A673 (cell line): Measurements from ENCODE around the gene VAMP2. TPM values are rescaled to one million over a fixed set of nuclear protein-coding genes. Genes with fewer than 3 reads are reported as not detected.

Experiments
- BruUV-seq: library from RNA; stranded (reverse); fragments of 400-500 nt; replicated peaks from 2 replicates; lab custom pipeline; 2021; lab: Mats Ljungman, UMichigan
- CTCF ChIA-PET: fragments of 300-600 bp; sonication (Branson Sonifier 250); formaldehyde crosslinking; loops from one replicate; lab custom pipeline; 2022; ENCODE audit warnings: antibody characterized with exemption; lab: Charles Lee
- POLR2A ChIA-PET: fragments of 300-600 bp; sonication (Branson Sonifier 250); formaldehyde crosslinking; loops from one replicate; lab custom pipeline; 2022; ENCODE audit warnings: antibody characterized with exemption; ENCODE audit not compliant: low non-redundant PET; lab: Charles Lee
- DNase-seq: peaks from one replicate; pipeline ENCODE4 v3.0.0-alpha.2; 2015; ENCODE audit warnings: low spot score
- H3K27ac ChIP-seq: fragments of 200-600 bp; sonication (generic); 2 replicates; pipeline ENCODE4 v1.5.1; 2016; ENCODE audit warnings: mixed run types, low read depth, mild to moderate bottlenecking, mixed read lengths, antibody characterized with exemption, low read length; ENCODE audit not compliant: poor library complexity, severe bottlenecking
- H3K27me3 ChIP-seq: fragments of 200-600 bp; sonication (generic); replicated peaks from 2 replicates; pipeline ENCODE4 v1.6.1; 2017; ENCODE audit warnings: mixed run types, low read depth, mild to moderate bottlenecking, mixed read lengths, antibody characterized with exemption, low read length; ENCODE audit not compliant: insufficient read depth, poor library complexity
- H3K36me3 ChIP-seq: fragments of 200-600 bp; sonication (generic); 2 replicates; pipeline ENCODE4 v1.6.1; 2016; ENCODE audit warnings: mixed run types, mild to moderate bottlenecking, mixed read lengths, antibody characterized with exemption, low read length; ENCODE audit not compliant: insufficient read depth, poor library complexity, severe bottlenecking
- H3K4me1 ChIP-seq: fragments of 200-600 bp; sonication (generic); 2 replicates; pipeline ENCODE4 v1.6.1; 2017; ENCODE audit warnings: mixed run types, mild to moderate bottlenecking, mixed read lengths, antibody characterized with exemption, low read length; ENCODE audit not compliant: insufficient read depth, poor library complexity, severe bottlenecking
- H3K4me3 ChIP-seq: fragments of 200-600 bp; sonication (generic); 2 replicates; pipeline ENCODE4 v1.5.1; 2016; ENCODE audit warnings: low read depth, mixed run types, mild to moderate bottlenecking, mixed read lengths, low read length; ENCODE audit not compliant: poor library complexity, severe bottlenecking
- H3K9me3 ChIP-seq: fragments of 200-600 bp; sonication (generic); 2 replicates; pipeline ENCODE4 v1.6.1; 2016; ENCODE audit warnings: mixed run types, low read depth, mild to moderate bottlenecking, mixed read lengths, antibody characterized with exemption, low read length; ENCODE audit not compliant: poor library complexity, severe bottlenecking
- CTCF ChIP-seq: fragments of 300-800, 200-600 bp; sonication (generic); conservative IDR thresholded peaks from 2 replicates; pipeline ENCODE4 v1.5.1; 2017; ENCODE audit warnings: low read depth, mild to moderate bottlenecking, antibody characterized with exemption, low read length, moderate library complexity, mixed read lengths
- EZH2 ChIP-seq: fragments of 200-600 bp; sonication (generic); IDR thresholded peaks from 2 replicates; pipeline ENCODE4 v1.6.1; 2017; ENCODE audit warnings: borderline replicate concordance, low read depth, mild to moderate bottlenecking, mixed read lengths, antibody characterized with exemption, low read length; ENCODE audit not compliant: poor library complexity, severe bottlenecking
- intact Hi-C: fragments of 100-400 bp; cut with micrococcal nuclease; formaldehyde crosslinking; loops from one replicate; pipeline ENCODE4 v1.10.0; 2022; ENCODE audit not compliant: unreplicated experiment
- total RNA-seq: library from RNA; stranded (reverse); gene quantifications from 2 replicates; pipeline ENCODE4 v1.2.3, GENCODE V29; 2021

Gene VAMP2
- total RNA-seq, 1 experiment from 2014 or later: 41.3 TPM

- H3K27me3 ChIP-seq: no peaks in the 10 kb centered on the region
- no TSS peak for BruUV-seq
- no peaks in the 10 kb centered on the region for H3K9me3 ChIP-seq
- ChIA-PET POLR2A (no interaction called here), CTCF (no interaction called here)
- H3K4me1 ChIP-seq: peaks cover 6% of the 10 kb centered on the region
- no peaks in the 10 kb centered on the region for H3K36me3 ChIP-seq
- TF ChIP-seq EZH2 (no peak), CTCF (no peak)
- intact Hi-C loops: loop anchor here (5.0 kb wide), 1 partner anchor 256 kb away; the partner anchor contains the start of gene KRABD2
- peak overlapping the region; percentile 68 for H3K4me3 ChIP-seq
- no peak for DNase-seq
- H3K27ac ChIP-seq: no peak overlapping the region
Observed at GRCh38 chr17:8121407-8121680, 41.4 kb downstream of the VAMP2 start.

- Histone ChIP-seq H3K9me3 (no peaks in the 10 kb centered on the region), H3K4me3 (peak overlapping the region; percentile 68), H3K36me3 (no peaks in the 10 kb centered on the region), H3K27ac (peak overlapping the region; percentile 56), H3K4me1 (peaks cover 6% of the 10 kb centered on the region), H3K27me3 (no peaks in the 10 kb centered on the region)
- TF ChIP-seq CTCF (peak; percentile 42), EZH2 (no peak)
- CTCF ChIA-PET: interaction anchor here (0.6 kb wide), 2 partner anchors 13 to 216 kb away, joined by 3 read pairs; no protein-coding TSS in a partner anchor
- intact Hi-C loops: loop anchor here (1.0 to 5.0 kb wide), 3 partner anchors 19 to 257 kb away; partner anchors contain the start of gene KRABD2
- peak; percentile 91 for DNase-seq
- BruUV-seq: no TSS peak
- POLR2A ChIA-PET: interaction anchor here (0.7 to 1.9 kb wide), 2 partner anchors 52 to 55 kb away, joined by 3 to 12 read pairs; no protein-coding TSS in a partner anchor
Observed at GRCh38 chr17:8120520-8121406, 42.0 kb downstream of the VAMP2 start.

GRCh38 chr17:8119581-8120519 lies 42.9 kb downstream of the VAMP2 start:
- TF ChIP-seq CTCF (no peak), EZH2 (no peak)
- Histone ChIP-seq H3K4me3 (peak overlapping the region; percentile 68), H3K36me3 (no peaks in the 10 kb centered on the region), H3K27me3 (no peaks in the 10 kb centered on the region), H3K9me3 (no peaks in the 10 kb centered on the region), H3K4me1 (peaks cover 2% of the 10 kb centered on the region), H3K27ac (peak overlapping the region; percentile 56)
- CTCF ChIA-PET: interaction anchor here (0.6 to 2.7 kb wide), 9 partner anchors 14 to 217 kb away, joined by 3 to 17 read pairs (median 3); no protein-coding TSS in a partner anchor
- DNase-seq: peak; percentile 96
- intact Hi-C loops: loop anchor here (1.0 to 5.0 kb wide), 7 partner anchors 19 to 257 kb away; partner anchors contain the start of genes CNTROB, KRABD2 and TRAPPC1
- POLR2A ChIA-PET: interaction anchor here (0.7 to 1.9 kb wide), 3 partner anchors 18 to 56 kb away, joined by 3 to 12 read pairs (median 5); no protein-coding TSS in a partner anchor
- BruUV-seq: no TSS peak
